Measurements from ENCODE around the gene HS6ST3.

HS6ST3 gene

DNA sequence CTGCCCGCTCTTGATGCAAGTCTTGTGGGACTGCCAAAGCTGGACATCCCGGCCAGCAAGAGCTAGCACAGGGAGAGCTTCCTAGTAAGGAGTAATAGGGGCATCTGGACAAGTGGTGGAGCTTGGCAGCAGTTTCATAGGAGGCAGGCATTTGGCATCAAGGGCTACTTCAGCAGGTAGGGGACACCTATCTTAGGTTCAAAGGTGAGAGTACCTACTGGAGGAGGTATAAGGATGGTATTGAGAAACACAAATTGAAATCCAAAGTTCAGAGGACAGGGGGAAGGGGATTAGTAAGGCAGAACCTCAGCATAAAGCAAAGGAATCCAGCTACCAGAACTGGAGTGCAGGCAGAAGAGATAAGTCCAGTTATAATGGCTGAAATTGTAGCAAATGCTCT is 462.7 kb downstream of the HS6ST3 start:
- no peaks in the 10 kb centered on the region for H3K27me3 ChIP-seq (ENCODE audit: control insufficient read depth, insufficient read depth, low read length)
- H3K36me3 ChIP-seq (ENCODE audit: insufficient read depth, low read length), result no peaks in the 10 kb centered on the region
- no peaks in the 10 kb centered on the region for H3K9me3 ChIP-seq (replicated peaks; ENCODE audit: low read length)
- H3K4me2 ChIP-seq (ENCODE audit: low read length), result no peak overlapping the region
- no peak overlapping the region for H3K9ac ChIP-seq (ENCODE audit: low read depth, low read length)
- H3K4me1 ChIP-seq (ENCODE audit: control insufficient read depth, insufficient read depth, low read length), result no peaks in the 10 kb centered on the region
- no peak overlapping the region for H3K4me3 ChIP-seq (ENCODE audit: low read length)

DNA sequence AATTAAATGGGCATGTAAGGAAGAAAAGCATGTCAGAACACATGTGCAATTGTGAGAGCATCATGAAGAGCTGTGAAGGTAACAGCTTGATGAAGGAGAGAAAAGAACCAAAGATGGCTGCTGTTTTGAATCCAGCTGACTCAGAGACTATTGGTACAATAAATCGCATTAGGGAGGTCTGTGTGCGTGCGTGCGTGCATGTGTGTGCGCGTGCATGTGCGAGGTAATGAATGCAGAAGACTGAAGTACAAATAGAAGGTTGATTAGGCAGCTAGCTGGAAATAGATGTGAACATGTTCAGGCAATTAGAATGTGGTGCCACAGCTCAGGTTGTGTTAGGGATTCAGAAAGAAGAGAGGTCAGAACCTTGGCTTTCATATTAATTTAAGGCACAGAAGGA is 463.9 kb downstream of the HS6ST3 start:
- Histone ChIP-seq H3K9me3 (replicated peaks; ENCODE audit: low read length) (no peaks in the 10 kb centered on the region), H3K4me3 (ENCODE audit: low read length) (no peak overlapping the region), H3K36me3 (ENCODE audit: insufficient read depth, low read length) (no peaks in the 10 kb centered on the region), H3K4me1 (ENCODE audit: control insufficient read depth, insufficient read depth, low read length) (no peaks in the 10 kb centered on the region), H3K4me2 (ENCODE audit: low read length) (no peak overlapping the region), H3K9ac (ENCODE audit: low read depth, low read length) (no peak overlapping the region), H3K27me3 (ENCODE audit: control insufficient read depth, insufficient read depth, low read length) (no peaks in the 10 kb centered on the region)

- Histone ChIP-seq H3K27me3 (ENCODE audit: control insufficient read depth, insufficient read depth, low read length) (no peaks in the 10 kb centered on the region), H3K4me2 (ENCODE audit: low read length) (no peak overlapping the region), H3K9me3 (replicated peaks; ENCODE audit: low read length) (no peaks in the 10 kb centered on the region), H3K4me3 (ENCODE audit: low read length) (no peak overlapping the region), H3K36me3 (ENCODE audit: insufficient read depth, low read length) (no peaks in the 10 kb centered on the region), H3K4me1 (ENCODE audit: control insufficient read depth, insufficient read depth, low read length) (no peaks in the 10 kb centered on the region), H3K9ac (ENCODE audit: low read depth, low read length) (no peak overlapping the region)
These were observed 483.7 kb downstream of the HS6ST3 start for GRCh38 chr13:96573563-96573962.

DNA sequence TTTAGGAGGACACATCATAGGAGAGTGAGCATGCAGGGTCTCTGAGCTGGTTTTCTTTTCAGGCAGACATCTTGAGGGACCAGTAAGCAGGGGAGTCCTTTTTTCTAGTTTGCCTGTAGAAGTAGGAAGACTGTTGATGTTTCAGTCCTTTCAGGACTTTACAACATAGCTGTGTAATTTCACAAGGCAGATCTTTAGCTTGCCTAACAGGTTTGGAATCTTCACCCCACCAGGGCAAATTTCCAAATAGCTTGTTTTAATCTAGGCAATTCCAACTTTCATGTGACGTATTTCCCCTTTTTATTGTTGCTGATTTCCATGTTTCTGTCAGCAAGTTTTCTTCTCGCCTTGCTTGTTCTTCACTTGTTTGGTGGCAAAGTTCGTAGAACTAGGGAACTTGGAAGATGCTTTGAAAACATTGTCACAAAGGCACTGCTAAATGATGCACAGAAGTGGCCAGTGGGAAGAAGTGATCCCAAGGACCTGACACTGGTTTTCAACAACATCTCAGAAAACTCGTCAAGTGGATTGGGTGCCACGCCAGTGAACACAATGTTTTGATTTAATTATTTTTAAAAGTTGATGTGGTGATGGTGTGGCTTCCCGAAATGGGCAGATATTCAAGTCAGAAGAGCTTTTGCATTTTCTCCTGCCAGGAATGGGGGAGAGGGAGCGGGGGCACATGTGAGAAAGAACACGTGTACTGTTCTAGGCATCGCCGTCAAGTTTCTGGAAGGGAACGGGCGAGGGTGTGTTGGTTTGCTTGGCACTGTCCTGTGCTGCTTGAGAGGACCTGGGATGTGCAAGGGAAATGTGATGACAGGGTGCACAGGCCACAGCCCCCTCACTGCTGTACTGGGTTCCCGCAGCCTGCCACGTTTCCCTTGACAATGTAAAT is 485.8 kb downstream of the HS6ST3 start:
- Histone ChIP-seq H3K27me3 (ENCODE audit: control insufficient read depth, insufficient read depth, low read length) (no peaks in the 10 kb centered on the region), H3K9ac (ENCODE audit: low read depth, low read length) (no peak overlapping the region), H3K9me3 (replicated peaks; ENCODE audit: low read length) (no peaks in the 10 kb centered on the region), H3K36me3 (ENCODE audit: insufficient read depth, low read length) (no peaks in the 10 kb centered on the region), H3K4me3 (ENCODE audit: low read length) (no peak overlapping the region), H3K4me1 (ENCODE audit: control insufficient read depth, insufficient read depth, low read length) (no peaks in the 10 kb centered on the region), H3K4me2 (ENCODE audit: low read length) (no peak overlapping the region)

- no peaks in the 10 kb centered on the region for H3K4me1 ChIP-seq (ENCODE audit: control insufficient read depth, insufficient read depth, low read length)
- no peak overlapping the region for H3K9ac ChIP-seq (ENCODE audit: low read depth, low read length)
- H3K9me3 ChIP-seq (replicated peaks; ENCODE audit: low read length), result no peaks in the 10 kb centered on the region
- no peak overlapping the region for H3K4me2 ChIP-seq (ENCODE audit: low read length)
- H3K27me3 ChIP-seq (ENCODE audit: control insufficient read depth, insufficient read depth, low read length), result no peaks in the 10 kb centered on the region
- H3K36me3 ChIP-seq (ENCODE audit: insufficient read depth, low read length), result no peaks in the 10 kb centered on the region
- H3K4me3 ChIP-seq (ENCODE audit: low read length), result no peak overlapping the region
These were observed 491.8 kb downstream of the HS6ST3 start for GRCh38 chr13:96581741-96582140.

GRCh38 chr13:96615252-96615651 is 525.3 kb downstream of the HS6ST3 start:
- no peak overlapping the region for H3K4me3 ChIP-seq (ENCODE audit: low read length)
- no peaks in the 10 kb centered on the region for H3K9me3 ChIP-seq (replicated peaks; ENCODE audit: low read length)
- no peaks in the 10 kb centered on the region for H3K27me3 ChIP-seq (ENCODE audit: control insufficient read depth, insufficient read depth, low read length)
- no peak overlapping the region for H3K9ac ChIP-seq (ENCODE audit: low read depth, low read length)
- H3K4me2 ChIP-seq (ENCODE audit: low read length), result no peak overlapping the region
- H3K4me1 ChIP-seq (ENCODE audit: control insufficient read depth, insufficient read depth, low read length), result no peaks in the 10 kb centered on the region
- no peaks in the 10 kb centered on the region for H3K36me3 ChIP-seq (ENCODE audit: insufficient read depth, low read length)

DNA sequence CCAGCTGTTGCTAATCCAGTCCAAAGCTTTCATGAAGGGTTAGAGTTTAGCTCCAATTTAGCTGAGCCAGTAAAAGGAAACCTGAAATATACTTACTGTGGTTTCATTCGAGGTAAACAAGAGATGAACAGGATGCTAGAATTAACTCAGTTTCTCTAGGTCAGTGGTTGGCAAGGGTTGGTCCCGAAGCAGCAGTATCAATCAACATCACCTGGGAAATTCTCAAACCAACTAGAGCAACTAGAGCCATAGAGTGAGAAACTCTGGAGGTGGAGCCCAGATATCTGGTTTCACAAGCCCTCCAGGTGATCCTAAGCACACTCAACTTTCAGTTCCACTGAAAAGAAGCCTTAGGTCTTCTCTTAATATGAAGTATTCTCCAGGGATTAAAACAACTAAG is 527.6 kb downstream of the HS6ST3 start:
- Histone ChIP-seq H3K4me3 (ENCODE audit: low read length) (no peak overlapping the region), H3K9ac (ENCODE audit: low read depth, low read length) (no peak overlapping the region), H3K27me3 (ENCODE audit: control insufficient read depth, insufficient read depth, low read length) (no peaks in the 10 kb centered on the region), H3K4me2 (ENCODE audit: low read length) (no peak overlapping the region), H3K36me3 (ENCODE audit: insufficient read depth, low read length) (no peaks in the 10 kb centered on the region), H3K4me1 (ENCODE audit: control insufficient read depth, insufficient read depth, low read length) (no peaks in the 10 kb centered on the region), H3K9me3 (replicated peaks; ENCODE audit: low read length) (no peaks in the 10 kb centered on the region)

DNA sequence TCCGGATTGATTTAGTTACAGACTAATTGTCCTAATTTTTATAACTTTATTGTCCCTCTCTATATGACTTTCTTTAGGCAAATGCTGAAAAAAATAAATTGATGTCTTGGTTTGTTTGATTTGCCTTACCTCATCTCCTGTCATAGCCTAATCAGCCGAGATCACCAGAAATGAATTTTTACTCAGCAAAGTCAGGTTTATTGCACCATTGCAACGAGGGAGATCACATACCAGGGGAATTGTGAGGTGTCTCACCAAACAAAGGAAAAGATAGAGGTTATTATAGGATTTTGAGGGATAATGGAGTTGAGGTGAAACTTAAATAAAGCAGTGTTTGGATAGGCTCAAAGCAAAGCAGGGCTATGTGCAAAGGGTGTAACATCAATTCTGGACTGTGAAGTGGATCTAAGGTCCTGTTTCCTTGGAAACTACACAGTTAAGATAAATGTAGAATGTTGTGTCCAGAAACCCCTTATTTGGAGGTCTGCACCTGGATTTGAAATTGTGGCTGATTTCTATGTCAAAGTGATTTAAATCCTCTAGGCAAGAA is 531.8 kb downstream of the HS6ST3 start:
- H3K27me3 ChIP-seq (ENCODE audit: control insufficient read depth, insufficient read depth, low read length), result no peaks in the 10 kb centered on the region
- no peak overlapping the region for H3K4me3 ChIP-seq (ENCODE audit: low read length)
- no peaks in the 10 kb centered on the region for H3K4me1 ChIP-seq (ENCODE audit: control insufficient read depth, insufficient read depth, low read length)
- H3K9ac ChIP-seq (ENCODE audit: low read depth, low read length), result no peak overlapping the region
- no peaks in the 10 kb centered on the region for H3K36me3 ChIP-seq (ENCODE audit: insufficient read depth, low read length)
- no peak overlapping the region for H3K4me2 ChIP-seq (ENCODE audit: low read length)
- H3K9me3 ChIP-seq (replicated peaks; ENCODE audit: low read length), result no peaks in the 10 kb centered on the region

- Histone ChIP-seq H3K36me3 (ENCODE audit: insufficient read depth, low read length) (no peaks in the 10 kb centered on the region), H3K27me3 (ENCODE audit: control insufficient read depth, insufficient read depth, low read length) (no peaks in the 10 kb centered on the region), H3K4me3 (ENCODE audit: low read length) (no peak overlapping the region), H3K4me2 (ENCODE audit: low read length) (no peak overlapping the region), H3K9ac (ENCODE audit: low read depth, low read length) (no peak overlapping the region), H3K9me3 (replicated peaks; ENCODE audit: low read length) (no peaks in the 10 kb centered on the region), H3K4me1 (ENCODE audit: control insufficient read depth, insufficient read depth, low read length) (no peaks in the 10 kb centered on the region)
These were observed 539.4 kb downstream of the HS6ST3 start for GRCh38 chr13:96629331-96629730.

DNA sequence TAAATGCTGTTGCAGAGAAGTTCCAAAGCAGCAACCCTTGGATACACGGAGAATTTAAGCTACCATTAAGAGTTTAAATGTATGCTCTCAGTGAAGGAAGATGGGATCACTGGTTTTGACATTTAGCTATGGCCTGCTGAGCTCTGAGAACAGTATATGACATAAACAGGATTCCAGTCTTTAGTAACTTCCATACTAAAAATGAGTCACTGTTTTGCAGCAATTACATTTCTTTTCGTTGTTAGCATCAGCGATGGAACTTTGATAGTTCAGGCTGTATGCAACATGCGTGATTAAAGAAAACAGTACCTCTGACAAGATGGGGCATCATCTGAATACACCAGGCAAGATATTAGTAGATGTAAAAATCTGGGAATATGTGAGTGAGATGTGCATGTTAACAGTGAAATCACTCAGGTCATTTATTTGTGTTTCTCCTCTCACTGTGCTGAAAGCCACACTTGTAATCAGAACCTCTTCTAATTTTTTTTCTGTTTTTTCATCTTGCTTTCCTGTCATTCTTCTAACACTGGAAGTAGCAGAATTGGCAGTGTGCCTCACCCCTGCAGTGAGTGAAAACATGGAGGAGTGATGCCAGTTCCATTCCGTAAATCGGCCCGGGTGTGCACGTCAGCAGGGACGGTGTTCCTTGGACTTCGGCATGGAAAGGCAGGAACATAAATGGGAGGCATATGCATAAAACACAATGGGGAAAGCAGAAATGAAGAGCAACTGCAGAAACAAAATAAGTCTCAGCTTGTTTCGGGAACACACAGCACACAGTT is 542.8 kb downstream of the HS6ST3 start:
- Histone ChIP-seq H3K27me3 (ENCODE audit: control insufficient read depth, insufficient read depth, low read length) (no peaks in the 10 kb centered on the region), H3K4me2 (ENCODE audit: low read length) (no peak overlapping the region), H3K9ac (ENCODE audit: low read depth, low read length) (no peak overlapping the region), H3K4me3 (ENCODE audit: low read length) (no peak overlapping the region), H3K4me1 (ENCODE audit: control insufficient read depth, insufficient read depth, low read length) (peaks cover 8% of the 10 kb centered on the region), H3K36me3 (ENCODE audit: insufficient read depth, low read length) (no peaks in the 10 kb centered on the region), H3K9me3 (replicated peaks; ENCODE audit: low read length) (no peaks in the 10 kb centered on the region)

- Histone ChIP-seq H3K4me1 (ENCODE audit: control insufficient read depth, insufficient read depth, low read length) (peaks cover 8% of the 10 kb centered on the region), H3K9ac (ENCODE audit: low read depth, low read length) (no peak overlapping the region), H3K9me3 (replicated peaks; ENCODE audit: low read length) (no peaks in the 10 kb centered on the region), H3K4me3 (ENCODE audit: low read length) (no peak overlapping the region), H3K4me2 (ENCODE audit: low read length) (no peak overlapping the region), H3K36me3 (ENCODE audit: insufficient read depth, low read length) (no peaks in the 10 kb centered on the region), H3K27me3 (ENCODE audit: control insufficient read depth, insufficient read depth, low read length) (no peaks in the 10 kb centered on the region)
These were observed 546.2 kb downstream of the HS6ST3 start for GRCh38 chr13:96636001-96636709.
